ENCODE results near the gene SMIM23. TPM values are rescaled to one million over a fixed set of nuclear protein-coding genes. Genes with fewer than 3 reads are reported as not detected.

SMIM23 gene
- total RNA-seq, 4 donors from 2014 or later: not detected

DNA sequence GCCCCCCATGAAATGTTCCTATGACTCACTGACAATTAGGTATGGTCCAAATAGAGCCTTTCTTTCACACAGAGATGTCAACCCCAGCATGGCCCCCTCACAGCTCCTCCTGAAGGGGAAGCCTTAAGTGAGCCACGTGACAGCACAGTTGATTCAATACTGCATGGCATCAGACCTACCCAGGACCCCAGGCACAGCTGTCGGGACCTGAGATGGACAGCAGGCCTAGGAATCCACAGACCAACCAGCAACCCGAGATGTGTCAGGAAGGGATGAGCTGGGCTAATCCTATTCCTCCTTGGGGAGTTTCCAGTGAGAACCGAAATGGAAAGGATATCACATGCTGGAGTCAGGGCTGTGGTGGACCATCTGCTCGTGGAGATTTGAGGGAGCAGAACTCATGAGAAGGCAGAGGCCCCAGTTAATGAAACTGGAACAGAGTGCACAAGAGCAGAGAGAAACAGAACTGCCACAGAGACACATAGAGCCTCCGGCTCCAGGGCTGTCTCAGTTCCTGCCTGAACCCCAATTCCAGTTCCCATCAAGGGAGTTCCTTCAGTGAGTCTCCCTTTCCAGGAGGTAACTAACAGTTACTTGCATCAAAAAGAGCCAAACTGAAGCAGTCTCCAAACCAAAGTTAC is 42.1 kb upstream of the SMIM23 start:
- no peak for DNase-seq
- H3K27me3 ChIP-seq: no peaks in the 10 kb centered on the region
- no peaks in the 10 kb centered on the region for H3K36me3 ChIP-seq
- no peaks in the 10 kb centered on the region for H3K9me3 ChIP-seq
- intact Hi-C loops (cut with DNase I; ENCODE audit: low total_unique reads): no loop called here
- no peaks in the 10 kb centered on the region for H3K4me1 ChIP-seq
- no peak overlapping the region for H3K27ac ChIP-seq
- TF ChIP-seq, protein P1, sequence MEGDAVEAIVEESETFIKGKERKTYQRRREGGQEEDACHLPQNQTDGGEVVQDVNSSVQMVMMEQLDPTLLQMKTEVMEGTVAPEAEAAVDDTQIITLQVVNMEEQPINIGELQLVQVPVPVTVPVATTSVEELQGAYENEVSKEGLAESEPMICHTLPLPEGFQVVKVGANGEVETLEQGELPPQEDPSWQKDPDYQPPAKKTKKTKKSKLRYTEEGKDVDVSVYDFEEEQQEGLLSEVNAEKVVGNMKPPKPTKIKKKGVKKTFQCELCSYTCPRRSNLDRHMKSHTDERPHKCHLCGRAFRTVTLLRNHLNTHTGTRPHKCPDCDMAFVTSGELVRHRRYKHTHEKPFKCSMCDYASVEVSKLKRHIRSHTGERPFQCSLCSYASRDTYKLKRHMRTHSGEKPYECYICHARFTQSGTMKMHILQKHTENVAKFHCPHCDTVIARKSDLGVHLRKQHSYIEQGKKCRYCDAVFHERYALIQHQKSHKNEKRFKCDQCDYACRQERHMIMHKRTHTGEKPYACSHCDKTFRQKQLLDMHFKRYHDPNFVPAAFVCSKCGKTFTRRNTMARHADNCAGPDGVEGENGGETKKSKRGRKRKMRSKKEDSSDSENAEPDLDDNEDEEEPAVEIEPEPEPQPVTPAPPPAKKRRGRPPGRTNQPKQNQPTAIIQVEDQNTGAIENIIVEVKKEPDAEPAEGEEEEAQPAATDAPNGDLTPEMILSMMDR (IDR thresholded peaks at IDR 0.05): no peak
- no peak for TF ChIP-seq POLR2A (IDR thresholded peaks at IDR 0.05)
- no peak overlapping the region for H3K4me3 ChIP-seq

DNA sequence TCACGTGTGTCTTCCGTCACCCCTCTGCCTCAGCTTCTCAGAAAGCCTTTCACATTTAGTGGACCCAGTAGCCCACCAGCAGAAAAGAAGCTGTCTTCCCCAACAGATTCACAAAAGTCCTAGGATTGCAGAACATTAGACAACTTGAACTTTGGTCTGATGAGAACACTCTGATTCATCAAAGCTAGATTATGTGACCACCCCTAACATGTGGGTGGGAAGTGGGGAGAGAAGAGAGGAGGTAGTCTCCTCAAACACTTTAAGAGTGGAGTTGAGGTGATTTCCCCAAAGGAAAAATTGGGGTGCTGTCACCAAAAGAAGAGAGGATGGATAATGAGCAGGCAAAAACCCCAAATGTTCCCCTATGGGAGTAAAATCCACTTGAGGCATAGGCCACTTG is 41.4 kb upstream of the SMIM23 start:
- intact Hi-C loops (cut with DNase I; ENCODE audit: low total_unique reads): no loop called here
- no peaks in the 10 kb centered on the region for H3K4me1 ChIP-seq
- no peak for TF ChIP-seq POLR2A (IDR thresholded peaks at IDR 0.05)
- TF ChIP-seq, protein P1 (IDR thresholded peaks at IDR 0.05): no peak
- H3K36me3 ChIP-seq: no peaks in the 10 kb centered on the region
- no peak for DNase-seq
- H3K27ac ChIP-seq: no peak overlapping the region
- H3K27me3 ChIP-seq: no peaks in the 10 kb centered on the region
- no peaks in the 10 kb centered on the region for H3K9me3 ChIP-seq
- H3K4me3 ChIP-seq: no peak overlapping the region

DNA sequence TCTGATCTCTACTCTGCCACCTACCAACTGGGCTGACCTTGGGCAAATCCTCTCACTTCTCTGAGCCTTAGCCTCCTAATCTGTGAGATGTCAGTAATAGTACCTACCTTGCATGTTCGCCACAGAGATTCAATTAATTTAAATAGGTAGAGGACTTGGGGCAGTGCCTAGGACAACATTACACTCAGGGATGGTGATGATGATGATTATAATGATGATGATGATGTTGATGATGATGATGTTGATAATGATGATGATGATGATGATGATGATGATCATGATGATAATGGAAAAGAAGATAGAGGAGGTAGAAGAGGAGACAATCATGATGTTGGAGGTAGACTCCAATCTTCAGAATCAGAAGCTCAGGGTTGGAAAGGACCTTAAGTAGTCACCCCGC is 40.7 kb upstream of the SMIM23 start:
- no peaks in the 10 kb centered on the region for H3K27me3 ChIP-seq
- H3K4me3 ChIP-seq: no peak overlapping the region
- H3K4me1 ChIP-seq: no peaks in the 10 kb centered on the region
- intact Hi-C loops (cut with DNase I; ENCODE audit: low total_unique reads): no loop called here
- no peak for DNase-seq
- TF ChIP-seq POLR2A (IDR thresholded peaks at IDR 0.05): no peak
- TF ChIP-seq, protein P1 (IDR thresholded peaks at IDR 0.05): no peak
- H3K27ac ChIP-seq: no peak overlapping the region
- no peaks in the 10 kb centered on the region for H3K9me3 ChIP-seq
- H3K36me3 ChIP-seq: no peaks in the 10 kb centered on the region

DNA sequence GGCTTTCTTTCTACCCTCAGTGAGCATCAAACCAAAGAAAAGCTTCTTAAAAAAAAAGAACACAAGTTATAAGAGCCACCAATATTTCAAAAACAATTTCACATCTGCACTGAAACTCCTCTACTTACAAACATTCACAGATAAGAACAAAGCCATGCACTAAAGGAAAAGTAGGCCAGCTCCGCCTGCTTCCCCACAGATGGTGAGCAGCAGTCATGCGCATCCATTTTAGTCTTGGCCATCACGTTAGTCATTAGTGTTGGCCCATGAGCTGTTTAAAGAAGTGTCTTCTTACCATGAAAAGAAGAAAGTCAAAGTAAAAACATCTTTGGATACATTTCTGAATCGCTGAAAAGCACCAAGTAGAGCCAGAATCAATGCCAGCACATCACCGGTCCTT is 40.0 kb upstream of the SMIM23 start:
- peak in 1 of 2 donors; percentile 33 for DNase-seq
- intact Hi-C loops (cut with DNase I; ENCODE audit: low total_unique reads): no loop called here
- no peak overlapping the region for H3K4me3 ChIP-seq

More for the DNA sequence above, 40.0 kb upstream of the SMIM23 start:
- Histone ChIP-seq H3K4me1 (no peaks in the 10 kb centered on the region), H3K27ac (no peak overlapping the region), H3K36me3 (no peaks in the 10 kb centered on the region), H3K27me3 (no peaks in the 10 kb centered on the region), H3K9me3 (no peaks in the 10 kb centered on the region)
- TF ChIP-seq, protein P1 (IDR thresholded peaks at IDR 0.05): no peak
- no peak for TF ChIP-seq POLR2A (IDR thresholded peaks at IDR 0.05)
